Left lung (tissue), 10 donors: Measurements from ENCODE around the gene ASZ1. TPM values are rescaled to one million over a fixed set of nuclear protein-coding genes. Genes with fewer than 3 reads are reported as not detected.

Experiments used
- ATAC-seq: fragments of 200-7000 bp; cut with Tn5 transposase; one replicate; pipeline ENCODE4 v1.9.1; 2020; ENCODE audit warnings: moderate library complexity
- DNase-seq, 4 donors: peaks; one replicate each; pipeline ENCODE4 v3.0.0-alpha.2; 2013 to 2020
- H3K27ac ChIP-seq, 2 donors: fragments of 200-600 bp; sonication (generic) in 1 of 2; one replicate each; pipeline versions ENCODE4 v1.5.0 to v1.8.0; 2020 to 2021
- H3K27me3 ChIP-seq, 2 donors: fragments of 200-600 bp; sonication (generic) in 1 of 2; one replicate each; pipeline versions ENCODE4 v1.5.0 to v1.8.0; 2020 to 2021
- H3K36me3 ChIP-seq, 2 donors: fragments of 200-600 bp; sonication (generic) in 1 of 2; one replicate each; pipeline versions ENCODE4 v1.5.0 to v1.8.0; 2020 to 2021
- H3K4me1 ChIP-seq, 2 donors: fragments of 200-600 bp; one replicate each; pipeline ENCODE4 v1.8.0; 2021
- H3K4me3 ChIP-seq, 2 donors: fragments of 200-600 bp; sonication (generic) in 1 of 2; one replicate each; pipeline versions ENCODE4 v1.5.0 to v1.8.0; 2020 to 2021; ENCODE audit warnings: mild to moderate bottlenecking in 1 of 2
- H3K9me3 ChIP-seq, 2 donors: fragments of 200-600 bp; sonication (generic) in 1 of 2; one replicate each; pipeline versions ENCODE4 v1.5.0 to v1.8.0; 2020 to 2021
- intact Hi-C, 2 donors: fragments of 100-400 bp; cut with DNase I; formaldehyde crosslinking; loops; one replicate each; pipeline versions ENCODE4 v1.11.2 to v1.14.2; 2022
- polyA plus RNA-seq, 6 donors: library from polyadenylated mRNA; unstranded; fragments of 120-200 nt; gene quantifications; one replicate each; pipeline ENCODE4 v1.2.1, GENCODE V29; 2013; ENCODE audit not compliant: insufficient read length in 6 of 6
- total RNA-seq, 2 donors: library from RNA; stranded (reverse); fragmentation: NEBNext Ultra II Directional; extraction: Animal tissue kit (Norgen Biotek cat#: 25700); gene quantifications; one replicate each; pipeline ENCODE4 v1.2.1, GENCODE V29; 2021
- TF ChIP-seq, protein P1 (sequence below), 2 donors: fragments of 200-600 bp; sonication (generic) in 1 of 2; IDR thresholded peaks; one replicate each; pipeline versions ENCODE4 v1.5.0 to v1.8.0; 2021; ENCODE audit warnings: antibody characterized with exemption in 2 of 2
- donor health status: DM: no; HTN: yes; CAD: no.
- donor health status: DM: no; HTN: no; CAD: no.

ASZ1 gene
- total and polyA plus RNA-seq, 8 donors: 0.39 to 1.4 (median 1.0) TPM; not detected in 1

DNA sequence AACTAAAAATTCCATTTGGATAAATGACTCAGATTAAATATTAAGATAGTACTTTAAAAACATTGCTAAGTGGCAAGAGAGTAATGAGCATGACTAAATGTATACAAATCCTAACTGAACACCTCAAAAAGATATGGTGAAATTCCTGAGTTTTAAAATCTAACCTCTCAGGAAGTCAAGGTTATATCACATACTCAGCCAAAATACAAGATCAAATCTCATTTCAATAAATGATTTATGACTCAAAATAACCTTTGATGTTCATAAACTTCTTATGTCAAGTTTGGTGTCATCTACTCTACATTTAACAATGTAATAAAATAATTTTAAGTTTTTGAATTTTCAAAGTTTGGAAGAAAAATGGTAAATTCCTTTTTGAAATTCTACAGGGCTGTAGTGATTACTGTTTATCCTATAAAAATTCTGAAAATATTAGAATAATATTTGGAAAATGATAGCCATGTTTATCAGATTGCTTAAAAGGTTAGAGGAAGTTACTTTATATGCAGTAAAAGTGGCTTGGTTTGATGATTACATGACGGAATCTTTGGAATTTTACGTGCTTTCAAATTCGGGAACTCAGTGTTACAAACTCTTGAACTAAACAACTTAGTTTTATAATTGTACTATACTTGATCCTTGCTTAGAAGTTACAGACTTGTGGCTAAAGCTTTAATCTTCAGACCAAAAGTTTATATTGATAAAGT, 43.7 kb downstream of the ASZ1 start:
- TF ChIP-seq, protein P1, sequence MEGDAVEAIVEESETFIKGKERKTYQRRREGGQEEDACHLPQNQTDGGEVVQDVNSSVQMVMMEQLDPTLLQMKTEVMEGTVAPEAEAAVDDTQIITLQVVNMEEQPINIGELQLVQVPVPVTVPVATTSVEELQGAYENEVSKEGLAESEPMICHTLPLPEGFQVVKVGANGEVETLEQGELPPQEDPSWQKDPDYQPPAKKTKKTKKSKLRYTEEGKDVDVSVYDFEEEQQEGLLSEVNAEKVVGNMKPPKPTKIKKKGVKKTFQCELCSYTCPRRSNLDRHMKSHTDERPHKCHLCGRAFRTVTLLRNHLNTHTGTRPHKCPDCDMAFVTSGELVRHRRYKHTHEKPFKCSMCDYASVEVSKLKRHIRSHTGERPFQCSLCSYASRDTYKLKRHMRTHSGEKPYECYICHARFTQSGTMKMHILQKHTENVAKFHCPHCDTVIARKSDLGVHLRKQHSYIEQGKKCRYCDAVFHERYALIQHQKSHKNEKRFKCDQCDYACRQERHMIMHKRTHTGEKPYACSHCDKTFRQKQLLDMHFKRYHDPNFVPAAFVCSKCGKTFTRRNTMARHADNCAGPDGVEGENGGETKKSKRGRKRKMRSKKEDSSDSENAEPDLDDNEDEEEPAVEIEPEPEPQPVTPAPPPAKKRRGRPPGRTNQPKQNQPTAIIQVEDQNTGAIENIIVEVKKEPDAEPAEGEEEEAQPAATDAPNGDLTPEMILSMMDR (IDR thresholded peaks at IDR 0.05): no peak
- Histone ChIP-seq H3K27ac (peak overlapping the region; percentile 5 to 9), H3K4me1 (peaks cover 0 to 6% of the 10 kb centered on the region in 2 donors), H3K27me3 (no peaks in the 10 kb centered on the region), H3K36me3 (no peaks in the 10 kb centered on the region), H3K4me3 (no peak overlapping the region), H3K9me3 (peaks cover 0 to 6% of the 10 kb centered on the region in 2 donors)
- intact Hi-C loops: loop anchor here in 1 of 2 donors (10.0 kb wide), 1 partner anchor 179 kb away; no protein-coding TSS in a partner anchor
- DNase-seq (no peak), ATAC-seq (peak; percentile 20)

DNA sequence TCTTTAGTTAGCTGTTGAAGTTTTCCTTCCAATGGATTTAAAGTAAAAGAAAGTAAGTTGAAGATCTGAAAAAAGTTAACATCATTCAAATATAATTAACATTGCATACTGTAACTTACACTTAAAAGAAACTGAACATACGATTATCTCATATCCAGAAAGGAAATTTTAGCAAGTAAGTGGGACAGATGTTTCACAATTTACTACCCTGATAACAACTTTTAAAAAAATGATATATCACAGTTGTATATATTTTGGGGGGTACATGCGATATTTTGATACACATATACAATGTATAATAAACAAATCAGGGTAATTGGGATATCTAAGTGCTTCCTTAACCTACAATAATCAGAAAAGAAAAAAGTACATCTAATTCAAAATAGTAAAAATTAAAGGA, 44.2 kb downstream of the ASZ1 start:
- H3K27me3 ChIP-seq: no peaks in the 10 kb centered on the region
- intact Hi-C loops: loop anchor here in 1 of 2 donors (10.0 kb wide), 1 partner anchor 178 kb away; no protein-coding TSS in a partner anchor
- peaks cover 0 to under 1% of the 10 kb centered on the region in 2 donors for H3K9me3 ChIP-seq
- ATAC-seq (no peak), DNase-seq (no peak)
- peaks cover 0 to 6% of the 10 kb centered on the region in 2 donors for H3K4me1 ChIP-seq
- peak overlapping the region; percentile 5 to 9 for H3K27ac ChIP-seq
- TF ChIP-seq, protein P1 (IDR thresholded peaks at IDR 0.05): no peak
- H3K36me3 ChIP-seq: no peaks in the 10 kb centered on the region
- H3K4me3 ChIP-seq: no peak overlapping the region

DNA sequence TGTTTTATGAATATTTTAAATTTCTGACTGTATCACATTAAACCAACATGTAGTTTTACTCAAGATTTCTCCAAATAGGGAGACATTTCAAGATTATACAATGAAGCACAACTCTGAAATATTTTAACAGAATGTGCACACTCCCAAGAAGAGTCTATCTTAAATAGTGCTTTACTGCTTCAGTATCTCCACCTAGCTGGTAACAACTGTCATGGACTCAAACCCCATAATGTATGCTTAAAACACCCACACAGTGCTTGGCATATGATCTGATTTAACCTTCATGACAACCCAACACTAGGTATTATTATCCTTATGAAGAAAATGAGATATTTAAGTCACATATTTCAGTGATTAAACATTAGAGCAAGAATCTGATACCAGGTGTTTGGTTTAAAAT, 45.9 kb downstream of the ASZ1 start:
- intact Hi-C loops: loop anchor here in 1 of 2 donors (10.0 kb wide), 1 partner anchor 177 kb away; no protein-coding TSS in a partner anchor
- DNase-seq (no peak), ATAC-seq (peak; percentile 40)
- H3K9me3 ChIP-seq: no peaks in the 10 kb centered on the region
- H3K4me1 ChIP-seq: peaks cover 0 to 6% of the 10 kb centered on the region in 2 donors
- H3K4me3 ChIP-seq: no peak overlapping the region
- no peaks in the 10 kb centered on the region for H3K36me3 ChIP-seq
- TF ChIP-seq, protein P1 (IDR thresholded peaks at IDR 0.05): no peak
- H3K27ac ChIP-seq: no peak overlapping the region
- H3K27me3 ChIP-seq: no peaks in the 10 kb centered on the region

DNA sequence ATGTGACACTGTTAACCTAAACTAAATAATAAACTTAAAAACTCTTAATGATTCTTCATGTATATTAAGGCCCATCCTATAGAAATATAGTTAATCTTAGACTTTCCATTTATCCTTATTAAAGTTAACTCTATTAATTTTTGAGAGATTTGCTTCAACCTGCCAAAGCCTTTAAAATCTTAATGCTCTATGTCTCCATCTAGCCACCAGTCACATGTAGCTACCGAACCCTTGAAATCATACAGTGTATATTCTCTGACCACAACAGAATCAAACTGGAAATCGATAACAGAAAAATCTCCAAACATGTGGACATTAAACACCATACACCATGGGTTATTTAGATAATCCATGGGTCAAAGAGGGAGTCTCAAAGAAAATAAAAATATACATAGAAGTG, 51.9 kb downstream of the ASZ1 start:
- no peak for ATAC-seq
- no peaks in the 10 kb centered on the region for H3K27me3 ChIP-seq
- H3K4me1 ChIP-seq: no peaks in the 10 kb centered on the region
- H3K9me3 ChIP-seq: no peaks in the 10 kb centered on the region
- DNase-seq: no peak
- H3K4me3 ChIP-seq: no peak overlapping the region
- no peaks in the 10 kb centered on the region for H3K36me3 ChIP-seq
- H3K27ac ChIP-seq: no peak overlapping the region
- TF ChIP-seq, protein P1 (IDR thresholded peaks at IDR 0.05): no peak
- intact Hi-C loops: no loop called here

DNA sequence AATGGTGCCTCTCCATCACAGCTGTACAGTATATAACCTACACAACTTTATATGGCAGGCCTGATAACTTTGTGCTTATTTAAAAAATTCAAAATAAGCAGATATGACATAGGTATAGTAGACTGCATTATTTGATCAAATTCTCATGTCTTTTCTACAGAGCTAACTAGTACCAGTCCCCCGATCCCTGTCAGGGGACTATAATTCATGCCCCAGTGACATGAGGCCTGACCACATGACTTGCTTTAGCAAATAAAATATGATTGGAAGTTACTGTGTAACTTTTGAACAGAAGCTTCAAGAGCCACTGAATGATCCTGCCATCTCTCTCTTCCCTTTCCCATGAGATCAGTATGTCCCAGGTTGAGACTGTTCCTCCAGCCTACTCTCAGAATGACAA, 55.2 kb downstream of the ASZ1 start:
- intact Hi-C loops: no loop called here
- Histone ChIP-seq H3K4me1 (no peaks in the 10 kb centered on the region), H3K36me3 (no peaks in the 10 kb centered on the region), H3K27ac (no peak overlapping the region), H3K9me3 (no peaks in the 10 kb centered on the region), H3K27me3 (no peaks in the 10 kb centered on the region), H3K4me3 (no peak overlapping the region)
- ATAC-seq (no peak), DNase-seq (no peak)
- TF ChIP-seq, protein P1 (IDR thresholded peaks at IDR 0.05): no peak
